Epidermal melanocyte (primary cell): ENCODE results near the gene SMIM22.

Experiments used
- DNase-seq: peaks from one replicate; pipeline ENCODE4 v3.0.0; 2011; ENCODE audit warnings: low spot score; ENCODE audit not compliant: insufficient read length

The SMIM22 gene

GRCh38 chr16:4814542-4815173 lies 19.5 kb downstream of the SMIM22 start:
- DNase-seq, result no peak

GRCh38 chr16:4820652-4821051 lies 25.5 kb downstream of the SMIM22 start:
- no peak for DNase-seq

GRCh38 chr16:4825196-4825595 lies 30.0 kb downstream of the SMIM22 start:
- no peak for DNase-seq

- no peak for DNase-seq
Measured at GRCh38 chr16:4826526-4826925, 31.4 kb downstream of the SMIM22 start.

- no peak for DNase-seq
Measured at GRCh38 chr16:4826980-4827379, 31.8 kb downstream of the SMIM22 start.

- DNase-seq, result no peak
Measured at GRCh38 chr16:4828567-4829321, 33.6 kb downstream of the SMIM22 start.

GRCh38 chr16:4830408-4830807 lies 35.2 kb downstream of the SMIM22 start:
- no peak for DNase-seq

GRCh38 chr16:4831616-4832015 lies 36.4 kb downstream of the SMIM22 start:
- DNase-seq, result no peak

GRCh38 chr16:4832698-4833343 lies 37.7 kb downstream of the SMIM22 start:
- no peak for DNase-seq

- DNase-seq, result no peak
Measured at GRCh38 chr16:4833584-4833983, 38.4 kb downstream of the SMIM22 start.

- no peak for DNase-seq
Measured at GRCh38 chr16:4836727-4837126, 41.6 kb downstream of the SMIM22 start.

GRCh38 chr16:4837733-4838501 lies 42.7 kb downstream of the SMIM22 start:
- no peak for DNase-seq

GRCh38 chr16:4839942-4840341 lies 44.8 kb downstream of the SMIM22 start:
- DNase-seq, result no peak

- DNase-seq, result no peak
Measured at GRCh38 chr16:4840984-4841383, 45.8 kb downstream of the SMIM22 start.
